Measurements from ENCODE around the gene FAIM2. TPM values are rescaled to one million over a fixed set of nuclear protein-coding genes. Genes with fewer than 3 reads are reported as not detected.

Gene FAIM2
- not detected in 2 replicates for total RNA-seq (2013; cell fraction: nucleolus; rRNA removed)
- not detected in 2 replicates for total RNA-seq (2014; rRNA removed)
- not detected in 2 replicates for total RNA-seq (2014; rRNA removed; fragmentation: Illumina TruSeq; extraction: Trizol)
- not detected in 2 replicates for total RNA-seq (2021)
- polyA plus RNA-seq (2011; ENCODE audit: low read depth) = not detected
- not detected in 2 replicates for polyA plus RNA-seq (2011; rRNA removed)
- polyA plus RNA-seq (2011; cell fraction: cytosol; rRNA removed) = 0.12 TPM in 1 of 2 replicates, not detected in the other
- polyA plus RNA-seq (2011; cell fraction: nucleus; rRNA removed) = not detected in 2 replicates
- 0.03 TPM in 1 of 2 replicates, not detected in the other for polyA plus RNA-seq (2012)
- not detected in 2 replicates for polyA plus RNA-seq (2014; fragmentation: Illumina TruSeq; extraction: Trizol)
- not detected for polyA plus RNA-seq (2014; fragmentation: Nextera tagmentation; extraction: Ambion mirVana)
- polyA plus RNA-seq (2014; rRNA removed) = not detected in 2 replicates
- not detected for polyA plus RNA-seq (2016; fragmentation: Nextera tagmentation; extraction: Ambion mirVana)
- not detected in 2 replicates for polyA minus RNA-seq (2011; rRNA and poly(A)+ RNA removed)
- not detected in 2 replicates for polyA minus RNA-seq (2011; cell fraction: cytosol; rRNA and poly(A)+ RNA removed)
- not detected in 2 replicates for polyA minus RNA-seq (2011; cell fraction: nucleus; rRNA and poly(A)+ RNA removed)
- Bru-seq, nascent RNA = percentile 5 among the genes with signal in this experiment
- BruChase-seq, experiment 1, labeled RNA remaining after a 6-hour chase = not detected
- not detected for BruChase-seq, experiment 2, labeled RNA remaining after a 2-hour chase
- long read RNA-seq, experiment 1 = 0 reads
- long read RNA-seq, experiment 2 = 0 reads

- ChIA-PET SMC1A (ENCODE audit: uncharacterized antibody, unreplicated experiment) (no interaction called here), CTCF (interaction anchor here (2.3 kb wide), 1 partner anchor 42 kb away, joined by 7 read pairs; no protein-coding TSS in a partner anchor), RAD21 (ENCODE audit: unreplicated experiment) (no interaction called here), POLR2A (no interaction called here)
- intact Hi-C loops (cut with micrococcal nuclease; ENCODE audit: unreplicated experiment) = no loop called here
- no peak within 1 kb of the TSS for H3K9ac ChIP-seq (ENCODE audit: control insufficient read depth, insufficient read depth, low read length)
- H3K36me3 ChIP-seq (ENCODE audit: control insufficient read depth in 2 of 2, insufficient read depth in 2 of 2, low read length in 1 of 2) = no peaks in the 10 kb centered on the region
- H2AFZ ChIP-seq (ENCODE audit: control insufficient read depth, low read depth, low read length) = no peak within 1 kb of the TSS
- DNase-seq (ENCODE audit: low read depth, low spot score) = no peak
- H3K4me2 ChIP-seq (ENCODE audit: control insufficient read depth, insufficient read depth) = peak within 1 kb of the TSS; percentile 33; the same call in 1 of the 2 replicates
- peak; percentile 59 for ATAC-seq
- in situ Hi-C loops (cut with MboI) = no loop called here
- no peaks in the 10 kb centered on the region for H4K20me1 ChIP-seq (ENCODE audit: control insufficient read depth, insufficient read depth)
- H3K27ac ChIP-seq (ENCODE audit: control insufficient read depth, insufficient read depth) = no peak within 1 kb of the TSS
- peaks cover 6 to 8% of the 10 kb centered on the region in 2 experiments for H3K27me3 ChIP-seq (replicated peaks in 1 of 2; ENCODE audit: control insufficient read depth in 2 of 2, insufficient read depth in 2 of 2, low read length in 1 of 2)
- no peaks in the 10 kb centered on the region for H3K4me1 ChIP-seq (ENCODE audit: control insufficient read depth, insufficient read depth, low read length)
- WGBS (ENCODE audit: insufficient coverage, insufficient replicate concordance, low lambda C conversion rate, missing lambda C conversion rate) = 14% methylated on average over 21 of the region's 56 CpGs
- H3K79me2 ChIP-seq (ENCODE audit: control insufficient read depth, insufficient read depth, low read length) = no peaks in the 10 kb centered on the region
- BruUV-seq (replicated peaks) = no TSS peak
- TF ChIP-seq TARDBP (IDR thresholded peaks at IDR 0.05; ENCODE audit: borderline replicate concordance) (no peak), NR2C1 (IDR thresholded peaks at IDR 0.05) (no peak), GATAD2B (conservative IDR thresholded peaks at IDR 0.05; ENCODE audit: low read depth) (no peak), POLR2AphosphoS2 (IDR thresholded peaks at IDR 0.05; ENCODE audit: low read depth, low read length) (no peak), WRNIP1 (IDR thresholded peaks at IDR 0.05; ENCODE audit: borderline replicate concordance, low read depth, low read length) (no peak), HDAC2 (IDR thresholded peaks at IDR 0.05) (no peak), GABPA (IDR thresholded peaks at IDR 0.05; ENCODE audit: low read depth) (no peak), ZNF217 (IDR thresholded peaks at IDR 0.05) (no peak), ZBED1 (IDR thresholded peaks at IDR 0.05; ENCODE audit: borderline replicate concordance) (no peak), IKZF1 (conservative IDR thresholded peaks at IDR 0.05) (no peak), SRF (IDR thresholded peaks at IDR 0.05; ENCODE audit: low read depth in 2 of 2, low read length in 2 of 2) (no peak), DPF2 (IDR thresholded peaks at IDR 0.05) (no peak), HDAC6 (IDR thresholded peaks at IDR 0.05; ENCODE audit: unreplicated experiment) (no peak), IRF3 (IDR thresholded peaks at IDR 0.05) (no peak), CREB1 (IDR thresholded peaks at IDR 0.05; ENCODE audit: low read depth) (no peak), PML (IDR thresholded peaks at IDR 0.05; ENCODE audit: low read length) (no peak), STAT1 (conservative IDR thresholded peaks at IDR 0.05) (no peak)
- no peak for FAIRE-seq
- no peaks in the 10 kb centered on the region for H3K9me3 ChIP-seq (replicated peaks; ENCODE audit: control insufficient read depth, insufficient read depth, low read length)
- H3K4me3 ChIP-seq = no peak within 1 kb of the TSS
Measured at GRCh38 chr12:49903700-49904423, at the start of gene FAIM2. Gene FAIM2, minus strand, starts transcription at chr12:49903900. Its CDS starts 108 bp downstream, at chr12:49903792.

Data from GM12878 (cell line).